Muscle of leg (tissue), 11 donors: ENCODE data around the gene CBLN3. TPM values are rescaled to one million over a fixed set of nuclear protein-coding genes. Genes with fewer than 3 reads are reported as not detected.

Source experiments
- DNase-seq: peaks from one replicate; pipeline ENCODE4 v3.0.0; 2013
- H3K27ac ChIP-seq: one replicate; pipeline ENCODE4 v1.5.1; 2013; ENCODE audit warnings: mild to moderate bottlenecking, low read length, control low read depth
- H3K27me3 ChIP-seq: one replicate; pipeline ENCODE4 v1.6.1; 2013; ENCODE audit warnings: low read length; ENCODE audit not compliant: control insufficient read depth, insufficient read depth
- H3K36me3 ChIP-seq: one replicate; pipeline ENCODE4 v1.6.1; 2013; ENCODE audit warnings: low read length; ENCODE audit not compliant: control insufficient read depth, insufficient read depth
- H3K4me1 ChIP-seq: one replicate; pipeline ENCODE4 v1.6.1; 2013; ENCODE audit warnings: low read length; ENCODE audit not compliant: control insufficient read depth, insufficient read depth
- H3K4me3 ChIP-seq: one replicate; pipeline ENCODE4 v1.5.1; 2013; ENCODE audit warnings: low read length, control low read depth
- H3K9me3 ChIP-seq: replicated peaks from 2 replicates; pipeline ENCODE4 v1.6.1; 2013; ENCODE audit warnings: low read depth, low read length; ENCODE audit not compliant: control insufficient read depth
- WGBS: methylation state at CpG from one replicate; pipeline ENCODE4 v1.1.5; 2013; ENCODE audit warnings: missing lambda C conversion rate; ENCODE audit not compliant: insufficient coverage; 5-methylcytosine and 5-hydroxymethylcytosine counted together
- polyA plus RNA-seq, 8 donors: library from polyadenylated mRNA; unstranded; fragments of 120-200 nt; gene quantifications; one replicate each; pipeline versions ENCODE4 v1.2.1 to v1.2.3, GENCODE V29; 2013; ENCODE audit warnings: inconsistent platforms in 1 of 8, low replicate concordance in 1 of 8; ENCODE audit not compliant: insufficient read length in 8 of 8, insufficient read depth in 1 of 8
- total RNA-seq: library from RNA; stranded (reverse); fragments of 120-200 nt; gene quantifications from one replicate; pipeline ENCODE4 v1.2.4, GENCODE V29; 2013

CBLN3 gene
- total and polyA plus RNA-seq, 9 donors, result 1.2 to 2.4 (median 1.7) TPM

DNA sequence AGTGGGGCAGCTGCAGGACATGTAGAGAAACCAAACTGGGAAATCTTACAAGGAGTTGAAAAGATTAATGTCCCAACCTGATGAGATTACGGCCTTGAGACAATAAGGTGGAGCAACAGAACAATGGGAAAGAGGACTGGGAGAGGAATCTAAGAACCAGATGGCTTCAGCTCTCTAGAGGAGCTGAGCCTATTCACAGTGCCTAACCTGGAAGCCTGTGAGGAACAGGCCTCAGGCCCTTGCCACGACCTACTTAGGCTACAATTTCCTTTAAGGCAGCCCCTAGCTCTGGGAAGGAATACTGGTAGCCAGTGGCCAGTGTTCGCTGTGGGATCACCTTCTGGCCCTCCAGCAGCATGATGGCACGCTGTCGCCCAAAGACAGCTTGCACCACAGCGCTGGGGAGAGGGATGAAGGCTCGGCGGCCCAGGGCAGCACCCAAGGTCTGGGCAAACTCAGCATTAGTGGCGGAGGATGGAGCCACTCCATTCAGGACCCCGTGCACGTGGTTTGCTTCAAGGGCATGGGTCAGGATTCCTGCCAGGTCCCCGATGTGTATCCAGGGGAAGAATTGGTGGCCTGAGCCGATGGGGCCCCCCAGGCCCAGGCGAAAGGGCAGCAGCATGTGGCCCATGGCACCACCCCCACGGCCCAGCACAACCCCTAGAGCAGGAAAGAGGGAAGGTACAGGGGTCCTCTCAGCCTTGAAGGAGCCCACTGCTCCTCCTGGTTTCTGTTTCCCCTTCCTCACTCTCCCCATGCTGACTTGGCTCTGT lies 10.6 kb upstream of the CBLN3 start:
- Histone ChIP-seq H3K4me1 (peaks cover 31% of the 10 kb centered on the region), H3K27ac (no peak overlapping the region), H3K4me3 (no peak overlapping the region), H3K36me3 (peaks cover 60% of the 10 kb centered on the region), H3K9me3 (no peaks in the 10 kb centered on the region), H3K27me3 (no peaks in the 10 kb centered on the region)
- 82% methylated on average over 13 of the region's 15 CpGs for WGBS
- DNase-seq, result peak; percentile 37

DNA sequence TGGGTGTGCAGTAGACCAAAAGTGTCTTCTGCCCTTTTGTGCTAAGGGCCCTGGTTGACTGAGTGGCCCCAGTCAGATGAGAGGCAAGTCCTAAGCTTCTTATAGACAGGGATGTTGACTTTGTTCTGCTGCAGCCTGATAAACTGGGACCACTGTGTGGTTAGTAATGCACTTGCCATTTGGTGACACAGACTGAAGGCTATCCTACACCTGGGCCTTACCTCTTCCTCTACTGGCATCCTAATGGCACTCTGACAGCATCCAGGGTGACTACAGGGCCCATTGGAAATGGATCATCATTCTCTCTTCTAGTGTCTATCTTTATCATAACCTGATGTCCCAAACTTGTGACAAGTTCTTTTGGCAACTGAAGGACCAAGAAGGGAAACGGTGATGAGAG lies 9.8 kb upstream of the CBLN3 start:
- no peaks in the 10 kb centered on the region for H3K27me3 ChIP-seq
- peak; percentile 25 for DNase-seq
- H3K36me3 ChIP-seq, result peaks cover 66% of the 10 kb centered on the region
- peaks cover 31% of the 10 kb centered on the region for H3K4me1 ChIP-seq
- H3K4me3 ChIP-seq, result no peak overlapping the region
- H3K9me3 ChIP-seq, result no peaks in the 10 kb centered on the region
- H3K27ac ChIP-seq, result no peak overlapping the region
- no CpG with 5 or more reads among the region's 1 CpG for WGBS

DNA sequence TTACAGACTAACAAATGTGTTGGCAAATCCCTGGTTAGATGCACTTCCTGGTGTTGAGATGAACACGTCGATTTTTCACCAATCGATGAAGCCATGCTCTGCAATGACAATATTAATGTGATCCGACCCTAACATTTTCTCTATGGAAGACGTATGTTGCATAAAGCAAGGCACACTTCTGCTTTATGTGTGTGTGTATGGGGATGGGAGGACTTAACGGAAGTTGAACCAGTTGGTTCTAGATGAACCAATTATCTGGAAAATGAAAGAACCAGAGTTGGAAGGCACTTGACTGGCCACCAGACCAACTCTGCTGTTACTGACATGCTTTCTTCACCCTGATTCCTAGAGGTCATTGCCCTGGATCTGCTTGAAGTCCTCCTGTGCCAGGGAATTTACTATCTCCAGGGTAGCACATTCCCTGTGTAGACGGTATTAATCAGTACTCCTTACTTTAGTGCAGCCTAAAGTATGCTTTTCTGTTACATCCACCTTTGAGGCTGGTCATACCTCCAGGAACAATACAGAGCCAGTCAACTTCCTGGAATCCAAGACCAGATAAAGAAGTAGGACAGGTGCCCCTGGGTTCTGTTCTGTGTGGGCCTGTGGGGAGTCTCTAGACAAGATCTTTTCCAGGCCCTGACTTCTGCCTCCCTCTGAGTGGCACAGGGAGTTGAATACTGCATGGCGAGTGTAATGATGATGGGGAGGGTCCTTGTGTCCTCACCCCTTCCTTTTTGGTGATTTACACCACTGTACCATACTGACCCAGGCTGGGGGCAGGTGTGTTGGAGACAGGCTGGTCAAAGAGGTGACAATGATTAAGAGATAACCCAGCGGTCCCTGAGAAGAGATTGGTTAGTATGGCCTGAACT lies 9.0 kb upstream of the CBLN3 start:
- no peaks in the 10 kb centered on the region for H3K27me3 ChIP-seq
- H3K4me3 ChIP-seq, result no peak overlapping the region
- WGBS, result 75% methylated on average over 4 of the region's 9 CpGs
- DNase-seq, result peak; percentile 27
- H3K4me1 ChIP-seq, result peaks cover 30% of the 10 kb centered on the region
- peak overlapping the region; percentile 79 for H3K27ac ChIP-seq
- H3K9me3 ChIP-seq, result no peaks in the 10 kb centered on the region
- peaks cover 72% of the 10 kb centered on the region for H3K36me3 ChIP-seq

DNA sequence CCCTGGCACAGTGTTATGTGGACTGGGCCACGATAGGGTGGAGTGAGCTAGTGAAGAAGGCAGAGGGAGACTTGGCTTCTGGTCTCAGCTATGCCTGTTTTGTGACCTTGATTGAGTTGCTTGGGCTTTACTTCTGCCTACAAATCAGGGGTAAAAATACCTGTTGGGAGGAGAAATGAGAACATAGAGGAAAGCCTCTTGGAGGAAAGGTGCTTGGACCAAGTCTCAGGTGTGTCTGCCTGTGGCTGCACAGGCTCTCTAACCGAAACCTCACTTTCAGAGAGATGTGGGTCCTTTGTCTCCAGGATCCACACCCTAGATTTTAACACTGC lies 8.2 kb upstream of the CBLN3 start:
- peak overlapping the region; percentile 79 for H3K27ac ChIP-seq
- no peaks in the 10 kb centered on the region for H3K9me3 ChIP-seq
- no peak for DNase-seq
- no peak overlapping the region for H3K4me3 ChIP-seq
- no peaks in the 10 kb centered on the region for H3K27me3 ChIP-seq
- H3K36me3 ChIP-seq, result peaks cover 78% of the 10 kb centered on the region
- WGBS, result 75% methylated on average over 1 of the region's 2 CpGs
- peaks cover 28% of the 10 kb centered on the region for H3K4me1 ChIP-seq

DNA sequence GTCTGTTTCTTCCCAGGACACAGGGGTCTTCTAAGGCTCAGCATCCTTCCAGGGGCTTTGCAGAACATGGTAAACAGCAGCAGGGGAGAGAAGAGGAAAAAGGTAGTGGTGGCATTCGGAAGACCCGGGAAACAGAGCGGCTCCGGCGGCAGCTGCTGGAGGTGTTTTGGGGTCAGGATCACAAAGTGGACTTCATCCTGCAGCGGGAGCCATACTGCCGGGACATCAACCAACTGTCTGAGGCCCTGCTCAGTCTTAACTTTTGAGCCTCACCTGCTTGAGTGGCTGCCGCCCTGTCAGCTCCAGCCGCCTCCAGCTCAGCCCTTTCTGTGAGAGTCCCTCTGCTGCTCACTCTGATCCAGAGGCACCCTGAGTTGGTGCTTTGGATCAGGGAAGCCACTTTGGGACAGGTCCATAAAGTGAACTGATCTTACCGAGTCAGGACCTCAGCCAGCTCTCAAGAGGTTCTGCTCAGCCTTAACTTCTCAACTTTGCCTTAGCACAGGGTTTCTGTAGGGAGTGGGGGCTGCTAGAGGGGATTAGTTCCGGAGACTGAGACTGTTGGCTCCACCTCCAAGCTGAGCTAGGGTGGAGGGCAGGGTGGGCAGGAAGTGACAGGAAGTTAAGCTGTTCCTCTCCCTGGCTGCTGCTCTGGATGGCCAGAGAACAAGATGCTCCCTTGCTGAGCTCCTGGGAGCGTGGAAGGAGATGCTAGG lies 7.7 kb upstream of the CBLN3 start:
- H3K4me1 ChIP-seq, result peaks cover 28% of the 10 kb centered on the region
- H3K36me3 ChIP-seq, result peaks cover 83% of the 10 kb centered on the region
- DNase-seq, result no peak
- peak overlapping the region; percentile 79 for H3K27ac ChIP-seq
- H3K9me3 ChIP-seq, result no peaks in the 10 kb centered on the region
- H3K27me3 ChIP-seq, result no peaks in the 10 kb centered on the region
- WGBS, result 71% methylated on average over 10 of the region's 12 CpGs
- no peak overlapping the region for H3K4me3 ChIP-seq

DNA sequence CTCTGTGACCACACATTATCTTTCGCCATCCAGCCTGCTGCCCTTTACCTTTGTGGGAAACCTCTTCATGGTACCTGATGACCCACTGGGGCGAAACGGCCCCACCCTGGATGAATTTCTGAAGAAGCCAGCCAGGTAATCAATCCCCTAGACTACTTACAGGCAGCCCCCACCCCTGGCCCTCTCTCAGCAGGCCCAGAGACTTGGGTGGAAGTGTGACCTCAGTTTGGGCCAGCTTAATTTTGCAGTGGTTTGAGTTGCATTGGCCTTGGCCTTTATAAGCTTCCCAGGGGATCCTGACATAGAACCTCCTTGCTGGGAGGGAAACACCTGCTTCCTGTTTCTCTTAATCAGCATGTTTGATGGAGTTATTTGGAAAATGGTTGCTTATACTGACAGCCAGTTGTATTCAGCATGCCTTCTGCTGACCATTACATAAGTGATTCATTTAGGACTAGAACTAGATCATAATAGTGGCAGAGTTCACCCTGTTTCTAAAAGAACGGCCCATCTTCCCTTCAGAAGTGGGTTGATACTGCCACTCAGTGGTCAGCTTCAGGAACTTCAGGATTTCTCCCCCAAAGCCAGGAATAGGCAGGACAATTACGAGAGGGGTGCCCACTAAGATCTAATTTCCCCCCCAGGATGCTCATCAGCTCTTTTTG lies 7.0 kb upstream of the CBLN3 start:
- no peak overlapping the region for H3K4me3 ChIP-seq
- WGBS, result 70% methylated on average over 3 of the region's 5 CpGs
- H3K4me1 ChIP-seq, result peaks cover 30% of the 10 kb centered on the region
- no peaks in the 10 kb centered on the region for H3K9me3 ChIP-seq
- DNase-seq, result peak; percentile 85
- H3K27ac ChIP-seq, result peak overlapping the region; percentile 79
- H3K36me3 ChIP-seq, result peaks cover 89% of the 10 kb centered on the region
- no peaks in the 10 kb centered on the region for H3K27me3 ChIP-seq

DNA sequence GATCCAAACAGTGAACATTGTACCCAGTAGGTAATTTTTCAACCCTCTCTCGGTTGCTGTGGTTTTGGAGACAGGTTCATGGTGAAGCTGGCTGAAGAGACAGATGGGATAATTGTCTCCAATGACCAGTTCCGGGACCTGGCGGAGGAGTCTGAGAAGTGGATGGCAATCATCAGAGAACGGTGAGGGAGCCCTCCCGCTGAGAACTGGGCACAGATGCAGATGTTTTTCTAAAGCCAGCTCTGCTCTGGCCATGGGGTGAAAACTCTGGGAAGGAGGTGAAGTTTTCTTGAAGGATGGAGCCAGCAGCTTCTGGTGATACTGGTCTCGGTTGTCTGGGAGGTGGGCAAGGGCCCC lies 6.5 kb upstream of the CBLN3 start:
- Histone ChIP-seq H3K4me1 (peaks cover 32% of the 10 kb centered on the region), H3K4me3 (no peak overlapping the region), H3K27me3 (no peaks in the 10 kb centered on the region), H3K36me3 (peaks cover 91% of the 10 kb centered on the region), H3K27ac (peak overlapping the region; percentile 79), H3K9me3 (no peaks in the 10 kb centered on the region)
- no peak for DNase-seq
- WGBS, result 63% methylated on average over 4 of the region's 6 CpGs

DNA sequence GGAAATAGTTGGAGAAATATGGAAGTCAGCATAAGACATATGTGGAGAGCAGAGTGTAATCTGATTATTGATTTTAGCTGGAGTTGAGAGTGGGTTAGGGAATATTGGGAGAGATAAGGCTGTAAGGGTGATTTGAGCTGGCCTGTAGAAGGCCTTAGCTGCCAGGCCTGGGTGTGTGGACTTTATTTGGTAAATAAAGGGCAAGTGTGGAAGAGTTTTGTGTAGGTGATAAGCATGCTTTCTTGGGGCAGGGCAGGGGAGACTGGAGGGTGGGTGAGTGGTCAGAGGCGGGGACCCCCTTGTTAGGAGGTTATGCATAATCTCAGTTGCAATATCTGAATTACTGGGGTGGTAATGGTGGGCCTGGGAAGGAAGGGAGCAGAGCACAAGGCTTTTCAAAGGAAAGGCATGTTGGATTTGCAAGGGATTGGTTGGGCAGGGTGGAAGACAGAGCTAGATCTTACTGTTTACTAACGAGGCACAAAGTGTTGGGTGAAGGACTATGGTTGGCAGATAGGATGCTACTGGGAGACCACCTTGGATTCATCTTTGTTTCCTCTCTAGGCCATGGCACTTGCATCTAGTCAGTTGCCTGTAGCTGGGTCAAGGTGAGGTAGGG lies 5.8 kb upstream of the CBLN3 start:
- WGBS, result 81% methylated on average over 2 of the region's 2 CpGs
- Histone ChIP-seq H3K4me3 (no peak overlapping the region), H3K4me1 (peaks cover 38% of the 10 kb centered on the region), H3K9me3 (no peaks in the 10 kb centered on the region), H3K27ac (no peak overlapping the region), H3K27me3 (no peaks in the 10 kb centered on the region), H3K36me3 (peaks cover 84% of the 10 kb centered on the region)
- DNase-seq, result no peak

DNA sequence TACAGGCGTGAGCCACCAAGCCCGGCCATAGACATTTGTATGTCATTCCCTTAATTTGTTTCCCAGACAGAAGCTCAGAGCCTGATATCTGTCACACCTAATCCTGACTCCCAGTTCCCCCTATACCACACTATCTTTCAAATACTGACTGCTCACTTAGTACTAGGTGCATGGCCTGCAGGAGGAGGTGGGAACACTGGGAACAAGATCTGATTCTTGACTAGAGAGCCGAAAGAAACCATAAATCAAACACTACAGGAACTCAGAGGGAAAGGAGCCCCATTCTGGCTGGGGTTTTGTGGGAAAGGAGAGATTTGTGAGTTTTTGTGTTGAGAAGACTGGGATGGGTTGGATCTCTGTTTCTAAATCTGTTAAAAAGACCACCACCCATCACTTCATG lies 5.2 kb upstream of the CBLN3 start:
- no peaks in the 10 kb centered on the region for H3K27me3 ChIP-seq
- H3K4me3 ChIP-seq, result no peak overlapping the region
- 63% methylated on average over 2 of the region's 3 CpGs for WGBS
- H3K27ac ChIP-seq, result no peak overlapping the region
- peak; percentile 0 for DNase-seq
- peaks cover 38% of the 10 kb centered on the region for H3K4me1 ChIP-seq
- H3K36me3 ChIP-seq, result peaks cover 78% of the 10 kb centered on the region
- no peaks in the 10 kb centered on the region for H3K9me3 ChIP-seq
